ENCODE measurements around the gene ARL5C.
"Not testable (repeated sequence)": the region's sequence is repeated elsewhere in the genome, so short reads cannot be mapped to it uniquely, and the experiment has no call there.

ARL5C gene

GRCh38 chr17:39170109-39170508, 4.1 kb upstream of the ARL5C start (continued):
- TF ChIP-seq KLF10 (tag by site-specific recombination; IDR thresholded peaks at IDR 0.05) (no peak), ZBTB17 (tag by site-specific recombination; IDR thresholded peaks at IDR 0.05) (no peak), ZBTB48 (tag by site-specific recombination; IDR thresholded peaks at IDR 0.05) (no peak)
- TF ChIP-seq, protein P1, sequence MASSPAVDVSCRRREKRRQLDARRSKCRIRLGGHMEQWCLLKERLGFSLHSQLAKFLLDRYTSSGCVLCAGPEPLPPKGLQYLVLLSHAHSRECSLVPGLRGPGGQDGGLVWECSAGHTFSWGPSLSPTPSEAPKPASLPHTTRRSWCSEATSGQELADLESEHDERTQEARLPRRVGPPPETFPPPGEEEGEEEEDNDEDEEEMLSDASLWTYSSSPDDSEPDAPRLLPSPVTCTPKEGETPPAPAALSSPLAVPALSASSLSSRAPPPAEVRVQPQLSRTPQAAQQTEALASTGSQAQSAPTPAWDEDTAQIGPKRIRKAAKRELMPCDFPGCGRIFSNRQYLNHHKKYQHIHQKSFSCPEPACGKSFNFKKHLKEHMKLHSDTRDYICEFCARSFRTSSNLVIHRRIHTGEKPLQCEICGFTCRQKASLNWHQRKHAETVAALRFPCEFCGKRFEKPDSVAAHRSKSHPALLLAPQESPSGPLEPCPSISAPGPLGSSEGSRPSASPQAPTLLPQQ (tag by site-specific recombination; IDR thresholded peaks at IDR 0.05), result no peak

- ChIA-PET CTCF (interaction anchor here (0.6 to 6.4 kb wide), 7 partner anchors 9 to 494 kb away, joined by 3 to 58 read pairs (median 6); no protein-coding TSS in a partner anchor), POLR2A (interaction anchor here (0.5 to 3.0 kb wide), 3 partner anchors 31 to 128 kb away, joined by 3 to 22 read pairs (median 4); partner anchors contain the start of gene RPL19)
- Histone ChIP-seq H3K27ac (ENCODE audit: extremely low read depth, low read depth, low read length) (no peak overlapping the region), H3K4me3 (ENCODE audit: low read depth, low read length) (no peak overlapping the region), H3K36me3 (ENCODE audit: control insufficient read depth in 2 of 2, insufficient read depth in 1 of 2, low read length in 2 of 2) (no peaks in the 10 kb centered on the region), H3K9me3 (ENCODE audit: control insufficient read depth, insufficient read depth, low read depth, low read length) (no peaks in the 10 kb centered on the region), H3K4me1 (ENCODE audit: control insufficient read depth, insufficient read depth, low read length) (0 out of 2 replicates have a peak, but pooled peaks cover 4% of the 10 kb centered on the region)
- no peak for TF ChIP-seq ZNF514 (tag by site-specific recombination; IDR thresholded peaks at IDR 0.05)
- TF ChIP-seq, protein P2, sequence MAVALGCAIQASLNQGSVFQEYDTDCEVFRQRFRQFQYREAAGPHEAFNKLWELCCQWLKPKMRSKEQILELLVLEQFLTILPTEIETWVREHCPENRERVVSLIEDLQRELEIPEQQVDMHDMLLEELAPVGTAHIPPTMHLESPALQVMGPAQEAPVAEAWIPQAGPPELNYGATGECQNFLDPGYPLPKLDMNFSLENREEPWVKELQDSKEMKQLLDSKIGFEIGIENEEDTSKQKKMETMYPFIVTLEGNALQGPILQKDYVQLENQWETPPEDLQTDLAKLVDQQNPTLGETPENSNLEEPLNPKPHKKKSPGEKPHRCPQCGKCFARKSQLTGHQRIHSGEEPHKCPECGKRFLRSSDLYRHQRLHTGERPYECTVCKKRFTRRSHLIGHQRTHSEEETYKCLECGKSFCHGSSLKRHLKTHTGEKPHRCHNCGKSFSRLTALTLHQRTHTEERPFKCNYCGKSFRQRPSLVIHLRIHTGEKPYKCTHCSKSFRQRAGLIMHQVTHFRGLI (tag by site-specific recombination; IDR thresholded peaks at IDR 0.05), result peak; percentile 24; the same call in 1 of the 2 replicates
- no peak for TF ChIP-seq KLF16 (tag by site-specific recombination; IDR thresholded peaks at IDR 0.05)
Measured at GRCh38 chr17:39169518-39169917, 3.6 kb upstream of the ARL5C start.

- H3K4me3 ChIP-seq (ENCODE audit: low read depth, low read length), result no peak overlapping the region
- POLR2A ChIA-PET, result interaction anchor here (0.6 to 3.0 kb wide), 2 partner anchors 31 to 128 kb away, joined by 4 to 22 read pairs; partner anchors contain the start of gene RPL19
- H3K36me3 ChIP-seq (ENCODE audit: control insufficient read depth in 2 of 2, insufficient read depth in 1 of 2, low read length in 2 of 2), result no peaks in the 10 kb centered on the region
- H3K27ac ChIP-seq (ENCODE audit: extremely low read depth, low read depth, low read length), result no peak overlapping the region
- TF ChIP-seq ZEB2 (tag by site-specific recombination; IDR thresholded peaks at IDR 0.05) (no peak), ZNF324 (tag by site-specific recombination; IDR thresholded peaks at IDR 0.05) (no peak), ZBTB44 (tag by site-specific recombination; IDR thresholded peaks at IDR 0.05) (no peak)
- CTCF ChIA-PET, result interaction anchor here (0.6 to 6.4 kb wide), 7 partner anchors 9 to 493 kb away, joined by 3 to 58 read pairs (median 6); no protein-coding TSS in a partner anchor
- H3K4me1 ChIP-seq (ENCODE audit: control insufficient read depth, insufficient read depth, low read length), result 0 out of 2 replicates have a peak, but pooled peaks cover 4% of the 10 kb centered on the region
- no peaks in the 10 kb centered on the region for H3K9me3 ChIP-seq (ENCODE audit: control insufficient read depth, insufficient read depth, low read depth, low read length)
Measured at GRCh38 chr17:39169101-39169500, 3.1 kb upstream of the ARL5C start.

GRCh38 chr17:39168503-39168902, 2.5 kb upstream of the ARL5C start:
- not testable (repeated sequence) for H3K4me3 ChIP-seq (ENCODE audit: low read depth, low read length); H3K4me1 ChIP-seq (ENCODE audit: control insufficient read depth, insufficient read depth, low read length); H3K27ac ChIP-seq (ENCODE audit: extremely low read depth, low read depth, low read length); H3K36me3 ChIP-seq (ENCODE audit: control insufficient read depth in 2 of 2, insufficient read depth in 1 of 2, low read length in 2 of 2); H3K9me3 ChIP-seq (ENCODE audit: control insufficient read depth, insufficient read depth, low read depth, low read length)
- ChIA-PET CTCF (interaction anchor here (0.6 to 6.4 kb wide), 3 partner anchors 10 to 570 kb away, joined by 4 to 58 read pairs (median 6); no protein-coding TSS in a partner anchor), POLR2A (interaction anchor here (3.0 kb wide), 1 partner anchor 32 kb away, joined by 22 read pairs; the partner anchor contains the start of gene RPL19)

- no peaks in the 10 kb centered on the region for H3K36me3 ChIP-seq (ENCODE audit: control insufficient read depth in 2 of 2, insufficient read depth in 1 of 2, low read length in 2 of 2)
- no peak overlapping the region for H3K27ac ChIP-seq (ENCODE audit: extremely low read depth, low read depth, low read length)
- H3K4me1 ChIP-seq (ENCODE audit: control insufficient read depth, insufficient read depth, low read length), result 0 out of 2 replicates have a peak, but pooled peaks cover 4% of the 10 kb centered on the region
- H3K4me3 ChIP-seq (ENCODE audit: low read depth, low read length), result no peak overlapping the region
- ChIA-PET CTCF (interaction anchor here (0.7 to 7.0 kb wide), 7 partner anchors 8 to 431 kb away, joined by 4 to 183 read pairs (median 16); no protein-coding TSS in a partner anchor), POLR2A (interaction anchor here (0.6 to 1.1 kb wide), 2 partner anchors 13 to 14 kb away, joined by 4 read pairs; no protein-coding TSS in a partner anchor)
- H3K9me3 ChIP-seq (ENCODE audit: control insufficient read depth, insufficient read depth, low read depth, low read length), result no peaks in the 10 kb centered on the region
- TF ChIP-seq ZBTB17 (tag by site-specific recombination; IDR thresholded peaks at IDR 0.05) (0 out of 2 replicates have a peak, but pooled peaks have one; percentile 27), ZNF623 (tag by site-specific recombination; IDR thresholded peaks at IDR 0.05) (no peak)
Measured at GRCh38 chr17:39167476-39167875, 1.5 kb upstream of the ARL5C start.
